Measurements from ENCODE around the gene INMT. TPM values are rescaled to one million over a fixed set of nuclear protein-coding genes. Genes with fewer than 3 reads are reported as not detected.

Gene INMT
- total RNA-seq, 1 experiment from 2014 or later = not detected

- Mint-ChIP-seq H3K27ac (ENCODE audit: low read depth, unreplicated experiment) (no peak overlapping the region), H3K4me3 (ENCODE audit: unreplicated experiment) (no peak overlapping the region), H3K27me3 (ENCODE audit: insufficient read depth, unreplicated experiment) (peaks cover 39% of the 10 kb centered on the region), H3K36me3 (ENCODE audit: insufficient read depth, unreplicated experiment) (peaks cover 6% of the 10 kb centered on the region), H3K4me1 (ENCODE audit: insufficient read depth, unreplicated experiment) (peaks cover 2% of the 10 kb centered on the region), H3K9me3 (ENCODE audit: unreplicated experiment) (peaks cover 24% of the 10 kb centered on the region)
- no peak for DNase-seq (ENCODE audit: unreplicated experiment)
- intact Hi-C loops (cut with micrococcal nuclease) = no loop called here
- BruUV-seq (replicated peaks) = no TSS peak
- TF ChIP-seq CTCF (IDR thresholded peaks at IDR 0.05; ENCODE audit: unreplicated experiment) = no peak
- ChIA-PET CTCF (interaction anchor here (0.5 to 2.9 kb wide), 2 partner anchors 17 to 912 kb away, joined by 3 to 17 read pairs; no protein-coding TSS in a partner anchor), POLR2A (no interaction called here)
These were observed 29.7 kb upstream of the INMT start for GRCh38 chr7:30722187-30722586.

- H3K27ac Mint-ChIP-seq (ENCODE audit: low read depth, unreplicated experiment) = no peak overlapping the region
- intact Hi-C loops (cut with micrococcal nuclease) = no loop called here
- no peak for DNase-seq (ENCODE audit: unreplicated experiment)
- CTCF ChIA-PET = interaction anchor here (0.5 to 2.9 kb wide), 2 partner anchors 16 to 911 kb away, joined by 3 to 17 read pairs; no protein-coding TSS in a partner anchor
- BruUV-seq (replicated peaks) = no TSS peak
- H3K36me3 Mint-ChIP-seq (ENCODE audit: insufficient read depth, unreplicated experiment) = peaks cover 6% of the 10 kb centered on the region
- H3K27me3 Mint-ChIP-seq (ENCODE audit: insufficient read depth, unreplicated experiment) = peaks cover 39% of the 10 kb centered on the region
- POLR2A ChIA-PET = no interaction called here
- no peak for TF ChIP-seq CTCF (IDR thresholded peaks at IDR 0.05; ENCODE audit: unreplicated experiment)
- no peaks in the 10 kb centered on the region for H3K4me1 Mint-ChIP-seq (ENCODE audit: insufficient read depth, unreplicated experiment)
- no peak overlapping the region for H3K4me3 Mint-ChIP-seq (ENCODE audit: unreplicated experiment)
- peaks cover 19% of the 10 kb centered on the region for H3K9me3 Mint-ChIP-seq (ENCODE audit: unreplicated experiment)
These were observed 29.3 kb upstream of the INMT start for GRCh38 chr7:30722671-30723070.

- ChIA-PET CTCF (interaction anchor here (2.9 kb wide), 1 partner anchor 15 kb away, joined by 17 read pairs; no protein-coding TSS in a partner anchor), POLR2A (no interaction called here)
- peaks cover 6% of the 10 kb centered on the region for H3K36me3 Mint-ChIP-seq (ENCODE audit: insufficient read depth, unreplicated experiment)
- no TSS peak for BruUV-seq (replicated peaks)
- H3K27me3 Mint-ChIP-seq (ENCODE audit: insufficient read depth, unreplicated experiment) = peaks cover 49% of the 10 kb centered on the region
- H3K9me3 Mint-ChIP-seq (ENCODE audit: unreplicated experiment) = peaks cover 10% of the 10 kb centered on the region
- intact Hi-C loops (cut with micrococcal nuclease) = no loop called here
- no peak for DNase-seq (ENCODE audit: unreplicated experiment)
- no peaks in the 10 kb centered on the region for H3K4me1 Mint-ChIP-seq (ENCODE audit: insufficient read depth, unreplicated experiment)
- H3K4me3 Mint-ChIP-seq (ENCODE audit: unreplicated experiment) = no peak overlapping the region
- TF ChIP-seq CTCF (IDR thresholded peaks at IDR 0.05; ENCODE audit: unreplicated experiment) = no peak
- no peak overlapping the region for H3K27ac Mint-ChIP-seq (ENCODE audit: low read depth, unreplicated experiment)
These were observed 28.2 kb upstream of the INMT start for GRCh38 chr7:30723776-30724175.

DNA sequence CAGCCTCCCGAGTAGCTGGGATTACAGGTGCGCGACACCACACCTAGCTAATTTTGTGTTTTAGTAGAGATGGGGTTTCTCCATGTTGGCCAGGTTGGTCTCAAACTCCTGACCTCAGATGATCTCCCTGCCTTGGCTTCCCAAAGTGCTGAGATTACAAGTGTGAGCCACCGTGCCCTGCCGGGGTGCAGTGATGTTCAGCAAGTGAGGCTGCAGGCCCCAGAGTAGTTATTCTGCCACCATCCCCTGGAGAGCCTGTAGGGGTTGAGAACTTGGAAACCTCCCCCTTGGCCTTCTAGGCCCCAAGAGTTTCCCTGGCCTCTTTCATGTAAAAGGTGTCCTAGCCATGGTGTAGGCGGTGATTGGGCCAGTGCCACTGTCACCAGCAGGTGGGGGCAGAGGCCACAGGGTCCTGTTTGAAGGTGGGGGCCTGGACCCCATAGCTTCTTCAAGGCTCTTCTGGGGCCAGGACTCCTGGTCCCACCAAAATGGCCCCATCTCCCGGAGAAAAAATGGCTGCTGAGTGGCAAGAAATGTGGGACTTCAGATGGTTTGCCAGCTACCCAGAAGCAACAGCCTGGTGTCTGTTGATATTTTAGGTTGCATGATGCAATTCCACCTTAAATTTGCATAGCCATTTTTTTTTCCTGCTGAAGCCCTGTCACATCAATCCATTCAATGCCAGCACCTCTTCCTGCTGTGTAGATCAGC is 25.5 kb upstream of the INMT start:
- no TSS peak for BruUV-seq (replicated peaks)
- TF ChIP-seq CTCF (IDR thresholded peaks at IDR 0.05; ENCODE audit: unreplicated experiment) = no peak
- Mint-ChIP-seq H3K4me1 (ENCODE audit: insufficient read depth, unreplicated experiment) (no peaks in the 10 kb centered on the region), H3K36me3 (ENCODE audit: insufficient read depth, unreplicated experiment) (peaks cover 6% of the 10 kb centered on the region), H3K9me3 (ENCODE audit: unreplicated experiment) (no peaks in the 10 kb centered on the region), H3K27ac (ENCODE audit: low read depth, unreplicated experiment) (no peak overlapping the region), H3K27me3 (ENCODE audit: insufficient read depth, unreplicated experiment) (peaks cover 73% of the 10 kb centered on the region), H3K4me3 (ENCODE audit: unreplicated experiment) (no peak overlapping the region)
- ChIA-PET CTCF (interaction anchor here (4.4 kb wide), 1 partner anchor 14 kb away, joined by 35 read pairs; no protein-coding TSS in a partner anchor), POLR2A (interaction anchor here (0.6 to 0.7 kb wide), 2 partner anchors 11 to 149 kb away, joined by 3 to 4 read pairs; no protein-coding TSS in a partner anchor)
- intact Hi-C loops (cut with micrococcal nuclease) = no loop called here
- no peak for DNase-seq (ENCODE audit: unreplicated experiment)

Data from MCF 10A (cell line).